ENCODE results near the gene PIBF1.
"Not testable (repeated sequence)": the region's sequence is repeated elsewhere in the genome, so short reads cannot be mapped to it uniquely, and the experiment has no call there.

Gene PIBF1

DNA sequence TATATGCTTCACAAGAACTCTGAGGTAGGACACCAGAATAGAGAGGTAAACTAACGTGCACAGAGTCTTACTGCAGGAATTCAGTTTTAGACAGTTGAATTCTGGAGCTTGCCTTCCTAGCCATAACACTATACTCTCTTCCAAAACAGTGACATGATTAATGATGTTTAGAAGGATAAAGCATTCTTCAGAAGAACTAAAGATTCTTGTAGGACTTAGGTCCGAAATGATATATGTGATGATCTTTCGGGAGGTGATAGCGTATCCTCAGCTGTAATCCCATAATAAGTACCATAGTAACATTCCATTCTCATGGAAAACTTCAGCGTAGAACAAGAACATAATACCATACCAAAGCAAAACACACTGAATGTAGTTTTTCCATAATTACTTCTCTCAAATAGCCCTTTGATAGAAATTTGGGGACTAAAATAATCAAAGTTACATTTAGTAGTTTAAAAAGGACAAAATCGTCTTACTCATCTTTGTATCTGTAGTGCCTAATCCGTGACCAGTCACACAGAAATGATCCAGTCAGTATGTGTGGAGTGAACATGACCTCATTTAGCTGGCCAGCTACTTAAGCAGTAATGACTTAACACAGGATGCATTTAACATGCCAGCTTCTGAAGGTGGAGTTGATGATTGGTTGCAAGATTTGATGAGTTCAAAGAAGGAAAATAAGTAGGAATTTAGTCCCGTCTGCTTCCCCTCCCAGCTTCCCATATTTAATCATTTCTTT lies 38.4 kb downstream of the PIBF1 start:
- no peak for DNase-seq

DNA sequence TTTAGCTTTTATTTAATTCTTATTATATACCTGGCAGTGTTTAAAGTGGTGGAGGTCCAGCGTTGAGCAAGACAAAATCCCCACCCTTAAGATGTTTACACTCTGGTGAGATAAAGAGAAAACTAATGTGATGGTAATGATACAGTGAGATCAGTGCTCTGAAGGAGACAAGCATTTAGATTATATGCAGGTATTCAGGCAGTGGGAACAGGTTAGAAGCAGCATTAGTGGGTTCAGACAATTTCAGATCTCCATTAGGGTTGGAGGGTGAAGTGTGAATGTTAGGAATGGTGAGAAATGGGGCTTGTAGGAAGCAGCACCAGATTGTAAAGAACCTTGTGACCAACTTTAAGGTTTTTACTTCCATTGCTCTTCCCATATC lies 39.0 kb downstream of the PIBF1 start:
- no peak for DNase-seq

DNA sequence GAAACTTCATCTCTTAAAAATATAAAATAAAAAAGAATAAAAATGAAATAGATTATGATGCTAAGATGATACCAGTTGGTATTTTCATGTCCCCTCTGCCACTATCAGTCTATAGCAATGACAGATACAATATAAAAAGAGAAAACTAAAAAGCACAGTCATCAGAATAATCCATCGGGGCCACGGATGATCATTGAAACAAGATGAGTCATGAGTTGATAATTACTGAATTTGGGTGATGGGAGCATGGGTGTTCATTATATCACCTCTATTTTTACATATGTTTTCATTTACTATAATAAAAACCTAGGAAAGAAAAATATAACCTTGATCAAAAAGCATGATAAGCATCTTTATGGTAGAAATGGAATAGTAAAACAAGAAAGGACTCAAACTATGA lies 41.1 kb downstream of the PIBF1 start:
- no peak for DNase-seq

DNA sequence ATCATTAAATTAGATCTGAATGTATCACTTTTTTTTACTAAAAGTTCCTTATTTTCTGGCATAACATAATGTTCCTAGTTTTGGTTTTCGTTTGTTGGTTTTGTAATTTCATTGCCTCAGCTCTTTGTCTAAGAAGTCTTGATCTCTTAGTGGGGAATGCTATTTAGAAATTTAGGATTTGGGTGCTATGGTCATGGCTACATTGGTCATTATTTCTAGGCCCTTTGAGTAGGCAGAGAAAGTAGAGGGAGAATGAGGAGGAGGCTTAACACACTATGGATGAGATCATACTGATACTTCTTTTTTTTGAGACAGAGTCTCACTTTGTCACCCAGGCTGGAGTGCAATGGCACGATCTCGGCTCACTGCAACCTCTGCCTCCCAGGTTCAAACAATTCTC lies 41.8 kb downstream of the PIBF1 start:
- DNase-seq: no peak

DNA sequence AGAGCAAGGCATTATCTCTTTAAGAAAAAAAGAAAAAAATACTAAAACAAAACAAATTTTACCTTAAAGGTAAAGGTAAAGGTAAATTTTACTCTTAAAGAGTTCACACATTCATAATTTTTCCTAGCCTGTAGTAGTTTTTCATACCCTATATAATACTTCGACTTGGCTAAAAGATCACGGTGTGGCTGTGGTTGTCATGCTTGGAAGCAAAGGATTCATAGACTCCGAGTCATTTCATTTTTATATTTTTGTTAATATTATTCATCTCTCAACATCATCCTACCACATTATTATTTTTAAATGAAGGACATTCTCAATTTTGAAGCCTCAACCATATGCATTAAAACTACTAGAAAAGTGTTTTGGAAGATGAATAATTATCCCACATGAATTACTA lies 52.7 kb downstream of the PIBF1 start:
- no peak for DNase-seq

DNA sequence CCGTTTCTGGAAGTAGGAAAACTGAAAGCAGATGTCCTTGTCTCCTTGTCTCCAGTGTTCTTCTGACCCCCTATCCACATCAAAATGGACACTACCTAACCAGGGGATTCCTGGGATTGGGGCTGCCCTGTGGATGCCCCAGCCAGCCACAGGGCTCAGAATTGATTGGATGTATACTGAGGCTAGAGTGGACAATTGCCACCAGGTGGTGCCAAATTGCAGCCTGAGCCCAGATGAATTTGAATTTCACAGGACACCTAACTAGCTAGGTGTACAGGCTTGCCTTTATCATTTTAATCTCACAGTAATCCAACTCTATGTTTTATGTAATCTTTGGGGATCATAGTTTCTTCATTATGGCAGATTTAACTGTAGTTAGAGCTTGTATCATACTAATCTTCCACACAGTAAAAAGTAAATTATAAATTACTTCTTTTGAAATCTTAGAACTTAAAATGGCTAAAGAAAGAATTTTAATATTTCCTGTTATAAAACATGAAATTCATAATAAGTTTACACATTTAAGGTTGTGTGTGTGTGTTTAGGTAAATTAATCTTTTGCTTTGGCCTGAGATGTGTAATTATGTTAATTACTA lies 58.0 kb downstream of the PIBF1 start:
- DNase-seq: peak in 8 of 58 donors; percentile 2 to 37 (median 4)

DNA sequence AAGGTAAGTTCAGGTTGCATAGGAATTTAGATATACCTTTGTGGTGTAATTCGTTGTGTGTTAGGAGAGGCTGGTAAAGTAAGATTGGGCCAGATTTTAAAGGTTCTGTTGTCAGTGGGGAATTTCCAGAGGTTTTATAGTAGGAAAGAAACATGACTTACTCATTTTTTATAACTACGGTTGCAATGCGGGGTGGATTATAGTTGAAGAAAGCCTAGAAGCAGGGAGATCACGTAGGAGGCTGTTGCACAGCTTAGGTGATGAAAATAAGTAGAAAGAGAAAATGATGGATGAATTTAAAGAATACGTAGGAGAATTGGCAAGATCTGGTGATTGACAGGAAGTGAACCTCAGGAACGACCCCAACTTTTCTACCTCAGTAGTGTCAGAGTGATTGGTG lies 61.1 kb downstream of the PIBF1 start:
- DNase-seq: no peak

DNA sequence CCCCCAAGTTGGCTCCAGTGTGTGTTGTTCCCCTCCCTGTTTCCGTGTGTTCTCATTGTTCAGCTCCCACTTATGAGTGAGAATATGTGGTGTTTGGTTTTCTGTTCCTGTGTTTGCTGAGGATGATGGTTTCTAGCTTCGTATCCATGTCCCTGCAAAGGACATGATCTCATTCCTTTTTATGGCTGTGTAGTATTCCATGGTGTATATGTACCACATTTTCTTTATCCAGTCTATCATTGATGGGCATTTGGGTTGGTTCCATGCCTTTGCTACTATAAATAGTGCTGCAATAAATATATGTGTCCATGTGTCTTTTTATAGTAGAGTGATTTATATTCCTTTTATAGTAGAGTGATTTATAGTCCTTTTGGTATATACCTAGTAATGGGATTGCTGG lies 63.2 kb downstream of the PIBF1 start:
- DNase-seq: not testable (repeated sequence)

DNA sequence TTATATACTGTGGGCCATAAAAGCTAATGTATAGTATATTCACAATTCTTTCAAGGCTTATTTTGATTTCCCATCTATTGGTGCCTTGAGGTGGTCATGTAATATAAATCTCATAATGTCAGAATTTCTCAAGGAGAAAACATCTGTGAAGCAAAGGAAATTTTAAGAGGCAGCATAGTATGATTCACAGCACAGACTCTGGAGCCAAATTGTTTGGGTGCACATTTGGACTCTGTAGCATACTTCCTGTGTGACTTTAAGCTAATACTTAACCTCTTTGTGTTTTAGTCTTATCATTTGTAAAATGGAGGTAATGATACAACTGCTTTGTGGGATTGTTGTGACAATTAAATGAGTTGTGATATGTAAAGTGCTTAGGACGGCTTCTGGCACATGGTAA lies 67.6 kb downstream of the PIBF1 start:
- DNase-seq: no peak

DNA sequence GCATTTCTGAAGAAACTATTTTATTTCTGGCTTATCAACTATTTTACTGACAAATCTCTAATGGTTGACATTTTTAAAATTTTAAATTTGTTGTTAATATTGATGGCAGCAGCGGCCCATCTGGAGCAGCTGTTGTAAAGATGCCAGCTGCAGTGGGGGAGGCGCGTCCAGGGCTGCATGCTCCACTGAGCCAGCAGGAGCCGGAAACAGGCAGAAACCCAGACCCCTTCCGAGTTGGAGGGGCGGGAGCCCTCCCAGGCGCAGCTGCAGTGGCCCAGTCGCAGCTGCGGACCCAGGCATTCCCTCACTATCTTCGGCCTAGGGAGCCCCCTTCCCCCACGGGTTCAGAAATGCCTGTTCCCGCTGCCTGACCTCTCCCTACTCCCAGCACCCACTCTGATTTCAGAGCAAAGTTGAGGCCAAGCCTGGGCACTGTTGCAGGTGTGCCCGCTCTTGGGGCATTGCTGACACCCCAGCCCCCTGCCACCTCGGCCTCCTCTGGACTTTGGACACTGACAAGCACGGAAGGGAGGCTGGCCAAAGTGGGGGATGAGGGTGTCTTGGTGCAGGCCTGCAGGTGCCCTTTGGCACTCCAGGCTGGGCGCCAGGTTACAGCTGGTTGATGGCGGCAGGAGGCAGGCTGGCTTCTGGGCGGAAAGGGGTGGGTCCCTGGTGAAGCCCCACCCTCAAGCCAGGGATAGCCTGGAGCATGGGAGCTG lies 69.2 kb downstream of the PIBF1 start:
- DNase-seq: peak in 1 of 58 donors; percentile 4

DNA sequence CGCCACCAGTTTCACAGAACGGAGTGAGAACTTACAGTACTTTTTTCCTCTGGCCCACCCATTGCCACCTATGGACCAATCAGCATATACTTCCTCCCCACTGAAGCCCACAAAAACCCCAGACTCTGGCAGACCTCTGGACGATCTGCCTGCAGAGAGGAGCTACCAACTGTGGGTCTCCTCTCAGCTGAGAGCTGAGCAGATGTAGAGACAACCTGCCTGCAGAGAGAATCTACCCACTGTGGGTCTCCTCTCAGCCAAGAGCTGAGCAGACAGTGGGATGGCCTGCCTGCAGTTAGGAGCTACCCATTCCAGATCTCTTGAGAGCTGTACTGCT lies 69.7 kb downstream of the PIBF1 start:
- no peak for DNase-seq

DNA sequence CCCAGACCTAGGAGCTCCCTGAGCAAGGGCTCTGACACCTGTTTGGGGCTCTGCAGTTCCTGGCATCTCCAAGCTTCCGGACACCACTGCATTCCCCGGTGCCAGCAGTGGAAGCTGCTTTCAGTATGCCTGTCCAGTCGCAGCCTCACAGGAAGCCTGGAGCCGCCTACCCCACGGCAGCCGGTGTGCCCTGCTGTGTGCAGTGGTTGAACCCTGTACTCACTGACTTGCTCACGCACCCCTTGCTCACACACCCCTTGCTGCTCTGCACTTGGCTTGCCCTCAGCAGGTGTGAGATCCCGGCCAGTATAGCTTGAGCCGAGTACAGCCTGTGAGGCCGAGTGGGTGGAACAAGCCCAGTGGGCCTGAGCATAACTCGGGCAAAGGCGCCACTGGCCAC lies 70.3 kb downstream of the PIBF1 start:
- no peak for DNase-seq

DNA sequence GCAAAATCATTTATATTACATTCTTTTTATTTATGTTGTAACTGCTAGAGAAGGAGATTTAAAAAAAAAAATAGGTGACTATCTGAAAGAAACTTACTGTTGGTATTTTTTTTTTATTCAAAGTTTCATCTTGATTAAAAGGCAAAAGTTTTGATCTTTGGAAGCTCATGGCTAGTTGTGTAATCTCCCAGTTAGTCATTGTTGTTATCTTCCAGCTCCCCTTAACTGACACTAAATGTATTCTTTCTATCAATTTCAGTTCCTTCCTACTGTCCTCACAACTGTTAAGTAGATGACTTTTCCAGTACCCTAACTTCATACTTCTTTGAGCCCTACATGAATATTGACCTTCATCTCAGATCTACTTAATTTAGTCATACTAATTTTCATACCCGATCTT lies 71.1 kb downstream of the PIBF1 start:
- no peak for DNase-seq

DNA sequence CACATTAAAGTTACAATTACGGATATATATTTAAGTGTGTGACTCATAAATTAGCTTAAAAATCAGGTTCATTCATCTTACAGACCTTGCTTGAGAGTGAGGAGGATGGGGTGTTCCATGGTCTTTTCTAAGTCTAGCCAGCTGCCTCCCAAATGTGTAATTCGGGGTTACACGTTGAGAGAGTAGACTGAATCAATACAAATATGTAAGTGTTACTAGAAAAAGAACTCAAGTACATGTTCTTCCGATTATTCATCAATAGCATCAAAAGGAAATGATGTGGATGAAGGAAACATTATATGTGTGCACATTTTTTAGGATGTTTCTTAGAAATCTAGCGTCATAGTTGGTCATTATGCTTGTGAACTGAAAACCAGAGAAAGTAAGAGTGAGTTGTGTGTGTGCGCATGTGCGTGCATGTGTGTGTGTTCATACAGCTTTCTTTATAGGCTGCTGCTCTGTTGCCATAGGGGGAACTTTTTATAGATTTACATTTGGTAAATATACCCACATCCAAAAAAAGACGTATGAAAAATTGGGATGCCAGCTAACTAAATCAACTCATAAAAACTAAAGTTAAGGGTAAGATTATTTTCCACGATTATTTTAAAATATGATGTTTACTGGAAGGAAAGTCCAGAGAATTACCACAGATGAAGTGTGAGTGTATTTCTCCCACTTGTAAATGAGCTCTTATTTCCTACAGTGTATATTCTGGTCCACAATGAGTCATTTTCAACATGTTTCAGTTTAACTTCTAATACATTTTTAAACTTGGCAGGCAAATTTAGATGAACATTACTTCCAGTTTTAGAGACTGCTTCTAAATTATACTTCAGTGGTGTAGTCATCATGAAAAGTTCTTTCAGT lies 82.4 kb downstream of the PIBF1 start:
- DNase-seq: peak in 1 of 58 donors; percentile 23

DNA sequence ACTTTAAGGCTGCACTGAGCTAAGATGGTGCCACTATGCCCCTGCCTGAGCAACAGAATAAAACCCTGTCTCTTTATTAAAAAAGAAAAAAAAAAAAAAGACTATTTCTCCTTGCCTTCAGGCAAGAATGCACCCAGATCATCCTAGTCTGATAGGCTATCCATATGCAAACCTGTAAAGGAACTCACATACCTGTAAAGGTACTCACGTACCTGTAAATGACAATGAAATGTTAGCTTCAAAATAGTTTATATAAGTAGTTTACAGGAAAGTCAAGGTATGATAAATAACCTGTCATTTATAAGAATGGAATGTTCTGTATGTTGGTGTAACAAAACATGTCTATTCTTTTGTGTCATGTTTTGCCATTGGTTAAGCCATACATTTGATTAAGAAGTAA lies 86.3 kb downstream of the PIBF1 start:
- DNase-seq: no peak

DNA sequence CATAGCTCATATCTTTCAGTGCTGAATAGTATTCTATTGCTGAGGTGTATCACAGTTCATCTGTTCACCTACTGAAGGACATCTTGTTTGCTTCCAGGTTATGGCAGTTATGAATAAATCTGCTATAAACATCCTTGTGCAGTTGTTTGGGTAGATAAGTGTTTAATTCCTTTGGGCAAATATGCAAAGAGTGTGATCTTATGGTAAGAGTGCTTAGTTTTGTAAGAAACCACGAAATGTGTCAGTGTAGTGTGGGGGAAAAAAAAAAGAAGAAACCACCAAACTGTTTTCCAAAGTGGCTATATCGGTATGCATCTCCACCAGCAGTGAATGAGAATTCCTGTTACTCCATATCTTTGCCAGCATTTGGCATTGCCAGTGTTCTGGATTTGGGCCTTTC lies 93.3 kb downstream of the PIBF1 start:
- no peak for DNase-seq

DNA sequence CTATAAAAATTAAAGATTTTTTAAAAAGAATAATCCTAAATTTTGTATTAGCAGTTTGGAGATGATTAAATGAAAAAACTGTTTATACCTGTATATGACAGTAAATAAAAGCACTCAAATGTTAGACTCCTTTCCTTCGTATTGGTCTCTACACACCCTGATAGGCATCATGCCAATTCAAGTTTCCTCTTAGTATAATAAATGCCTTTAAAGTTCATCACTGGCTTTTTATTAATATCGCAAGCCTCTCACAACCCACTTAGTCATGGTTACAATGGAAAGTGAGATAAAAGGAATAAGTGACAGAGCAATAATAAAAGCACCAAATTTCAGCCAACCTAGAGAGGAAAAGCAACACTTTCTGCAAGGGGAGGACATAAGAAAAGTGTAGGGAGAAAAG lies 102.2 kb downstream of the PIBF1 start:
- DNase-seq: no peak

DNA sequence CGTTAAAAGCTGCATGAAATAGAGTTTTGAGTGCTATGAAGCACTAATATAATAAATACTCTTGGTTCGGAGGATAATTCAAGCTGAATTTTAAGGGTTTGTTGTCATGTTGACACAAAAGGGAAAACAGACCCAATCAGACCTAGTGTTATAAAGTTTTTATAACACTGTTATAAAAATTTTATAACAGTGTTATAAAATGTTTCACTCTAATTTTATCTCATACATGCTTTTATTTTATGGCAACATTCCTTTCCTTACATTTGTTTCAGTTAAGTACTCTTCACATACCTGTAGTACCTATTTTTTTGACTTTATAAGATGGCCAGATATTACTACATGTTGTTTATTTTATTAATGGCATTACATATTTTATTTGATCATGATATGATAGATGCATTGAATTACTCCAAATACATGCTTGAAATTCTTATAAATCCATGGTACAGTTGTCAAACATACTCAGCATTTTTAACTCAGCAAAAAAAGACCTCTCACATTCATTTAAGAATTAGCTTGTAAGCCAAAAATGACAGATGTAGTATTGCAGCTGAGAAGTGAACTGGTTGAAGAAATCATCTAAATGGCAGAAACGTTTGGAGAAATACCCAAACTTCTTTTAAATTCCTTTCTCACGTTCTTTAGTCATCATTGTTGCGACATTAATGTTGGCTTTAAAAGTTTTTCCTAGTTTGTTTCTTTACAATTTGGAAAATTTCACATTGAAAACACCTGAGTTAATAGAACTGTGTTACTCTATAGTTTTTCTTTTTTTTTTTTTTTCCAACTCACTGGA lies 104.5 kb downstream of the PIBF1 start:
- no peak for DNase-seq

DNA sequence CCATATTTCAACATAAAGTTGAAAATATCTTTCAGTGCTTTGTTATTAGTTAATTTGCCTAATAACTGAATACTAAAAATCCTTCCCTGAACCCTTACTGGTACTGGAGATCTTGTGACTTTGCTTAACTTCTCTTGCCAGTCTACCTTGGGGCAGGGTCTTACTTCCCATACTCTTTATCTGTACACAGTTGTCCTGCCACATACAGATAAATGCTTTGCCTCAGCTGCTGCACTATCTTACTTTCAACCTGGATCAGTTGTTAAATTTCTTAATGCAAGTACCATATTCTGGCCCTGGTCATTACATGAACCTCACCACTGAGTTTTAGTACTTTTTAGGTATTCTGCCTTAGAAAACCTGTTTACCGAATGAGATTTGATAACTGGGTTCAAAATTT lies 107.6 kb downstream of the PIBF1 start:
- no peak for DNase-seq

DNA sequence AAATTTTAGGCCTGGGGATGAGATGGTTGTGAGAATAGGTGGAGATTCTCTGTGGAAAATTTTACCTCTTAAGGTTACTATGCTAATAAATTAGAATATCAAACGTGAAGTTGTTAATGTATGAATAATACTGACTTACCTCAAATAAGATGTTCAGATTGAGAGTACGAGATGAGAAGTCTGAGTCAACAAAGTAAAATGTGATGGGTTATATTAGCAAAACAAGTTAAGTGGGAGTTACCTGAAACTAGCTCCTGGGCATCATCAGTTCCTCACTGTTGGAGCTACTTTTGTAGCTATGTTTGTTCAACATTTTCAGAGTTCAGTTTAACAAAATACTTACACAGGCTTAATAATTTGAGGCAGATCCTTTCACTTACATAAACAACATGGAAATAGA lies 108.6 kb downstream of the PIBF1 start:
- no peak for DNase-seq

DNA sequence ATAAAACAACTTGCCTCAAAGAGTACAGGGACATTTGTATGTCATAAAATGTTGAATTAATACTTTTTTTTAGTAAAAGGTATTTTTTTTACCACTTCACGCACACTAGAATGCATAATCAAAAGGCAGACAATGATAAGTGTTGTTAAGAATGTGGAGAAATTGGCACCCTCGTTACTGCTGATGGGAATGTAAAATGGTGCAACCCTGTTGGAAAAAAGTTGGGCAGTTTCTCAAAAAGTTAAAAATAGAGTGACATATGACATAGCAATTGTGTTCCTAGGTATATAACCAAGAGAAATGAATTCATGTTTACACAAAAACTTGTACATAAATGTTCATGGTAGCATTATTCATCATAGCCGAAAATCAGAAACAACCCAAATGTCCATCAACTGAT lies 109.5 kb downstream of the PIBF1 start:
- no peak for DNase-seq

Data from anterior cingulate cortex (tissue), 58 donors.